ENCODE data around the gene EFCAB12. TPM values are rescaled to one million over a fixed set of nuclear protein-coding genes. Genes with fewer than 3 reads are reported as not detected.

EFCAB12 gene
- total RNA-seq, 1 experiment from 2014 or later, result under 0.01 TPM

DNA sequence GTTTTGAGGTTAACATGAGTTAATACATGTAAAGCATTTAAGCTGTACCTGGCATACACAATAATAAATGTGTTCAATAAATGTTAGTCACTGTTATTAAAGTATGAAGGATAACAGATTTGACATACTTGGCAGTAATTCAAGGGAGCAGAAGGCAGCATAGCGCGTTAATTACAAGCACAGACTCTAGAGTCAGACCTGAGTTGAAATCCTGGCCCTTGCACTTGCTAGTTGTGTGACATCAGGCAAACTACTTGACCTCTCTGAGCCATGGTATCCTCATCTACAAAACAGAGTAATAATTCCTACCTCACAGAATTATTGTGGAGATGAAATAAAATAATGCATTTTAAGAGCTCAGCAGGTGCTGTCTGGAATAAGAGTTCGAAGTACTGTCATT is 17.0 kb upstream of the EFCAB12 start:
- DNase-seq (ENCODE audit: low spot score), result no peak

DNA sequence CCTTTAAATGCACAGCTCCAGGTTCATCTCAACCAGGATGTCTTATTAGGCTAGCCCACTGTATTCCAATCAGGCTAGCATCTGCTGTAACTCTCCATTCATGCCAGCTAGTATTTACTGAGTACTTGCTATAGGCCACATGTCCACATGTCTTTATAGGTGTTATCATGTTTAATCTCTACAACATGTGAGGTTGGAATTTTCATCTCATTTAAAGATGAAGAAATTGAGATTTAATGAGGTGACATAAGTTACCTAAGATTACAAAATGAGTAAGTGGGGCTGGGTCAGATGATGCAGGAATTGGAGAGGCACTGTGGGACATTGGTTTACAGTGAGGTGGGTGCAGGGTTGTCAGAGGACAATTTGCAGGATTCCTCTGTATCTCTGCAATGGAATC is 14.5 kb upstream of the EFCAB12 start:
- no peak for DNase-seq (ENCODE audit: low spot score)

DNA sequence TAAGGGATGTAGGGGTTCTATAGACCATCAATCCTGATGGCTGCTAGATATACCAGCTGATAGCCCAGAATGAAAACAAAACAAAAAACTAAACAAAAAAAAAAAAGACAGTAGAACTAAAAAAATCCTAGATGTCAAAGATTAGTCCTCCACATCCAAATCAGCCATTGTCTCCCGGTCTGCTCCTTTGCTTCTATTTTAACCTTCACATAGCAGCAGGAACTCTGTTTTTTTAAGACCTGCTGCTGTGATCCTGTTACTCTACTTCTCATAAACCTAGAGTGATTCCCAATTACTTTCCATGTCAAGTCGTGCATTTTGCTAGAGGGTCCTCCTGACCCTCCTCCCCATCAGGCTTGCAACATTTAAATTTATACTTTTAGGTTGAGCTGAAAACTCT is 14.1 kb upstream of the EFCAB12 start:
- no peak for DNase-seq (ENCODE audit: low spot score)

GRCh38 chr3:129441782-129442181 is 13.3 kb upstream of the EFCAB12 start:
- DNase-seq (ENCODE audit: low spot score), result peak; percentile 15

GRCh38 chr3:129441215-129441614 is 12.8 kb upstream of the EFCAB12 start:
- DNase-seq (ENCODE audit: low spot score), result no peak

GRCh38 chr3:129440618-129441190 is 12.3 kb upstream of the EFCAB12 start:
- peak; percentile 52 for DNase-seq (ENCODE audit: low spot score)

GRCh38 chr3:129439817-129440617 is 11.6 kb upstream of the EFCAB12 start, which contains the start of the genes IFT122 and MBD4:
IFT122 (plus strand) TSS chr3:129440224; CDS start chr3:129440331, 107 bp downstream.
MBD4 (minus strand) TSS chr3:129439948; CDS start chr3:129439833, 115 bp downstream.
- DNase-seq (ENCODE audit: low spot score), result peak; percentile 100

- DNase-seq (ENCODE audit: low spot score), result peak; percentile 61
Observed at GRCh38 chr3:129439226-129439816, 10.9 kb upstream of the EFCAB12 start.

GRCh38 chr3:129435367-129435766 is 6.9 kb upstream of the EFCAB12 start:
- no peak for DNase-seq (ENCODE audit: low spot score)

GRCh38 chr3:129434140-129434539 is 5.7 kb upstream of the EFCAB12 start:
- DNase-seq (ENCODE audit: low spot score), result no peak

DNA sequence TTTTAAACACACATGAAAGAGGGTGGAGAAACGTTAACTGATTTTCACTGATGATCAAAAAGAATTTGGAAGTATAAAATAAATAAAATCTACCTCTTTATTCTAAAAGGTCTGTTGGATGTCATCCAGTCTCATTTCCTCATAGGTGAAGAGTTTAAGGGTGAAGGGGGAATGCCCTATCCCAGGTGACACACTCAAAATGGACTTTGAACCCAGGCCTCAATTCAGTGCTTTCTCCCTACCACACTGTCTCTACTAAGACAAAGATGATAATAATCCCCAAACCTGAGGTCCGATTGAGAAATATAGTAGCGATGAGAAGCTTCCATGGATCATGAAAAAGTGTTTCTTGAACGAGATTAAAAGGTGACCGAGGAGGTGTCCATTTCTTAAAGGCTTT is 5.1 kb upstream of the EFCAB12 start:
- no peak for DNase-seq (ENCODE audit: low spot score)

DNA sequence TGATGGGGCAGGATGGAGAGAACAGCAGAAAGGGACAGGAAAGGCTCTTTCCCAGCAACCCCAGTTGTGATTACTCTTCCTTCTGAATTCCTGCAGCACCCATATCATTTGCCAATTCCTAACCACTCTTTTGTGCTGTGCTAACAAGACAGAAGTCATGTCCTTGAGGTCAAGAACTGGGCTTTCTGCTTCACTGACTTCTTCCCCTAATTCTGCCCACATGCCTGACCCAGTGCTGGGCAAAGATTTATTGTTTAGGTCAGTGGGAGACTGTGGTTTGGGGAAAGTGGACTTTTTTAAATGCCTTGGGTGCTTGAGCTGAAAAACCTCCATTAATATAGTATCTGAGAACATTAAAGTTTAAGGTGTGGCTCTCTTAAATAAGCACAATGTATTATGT is 4.2 kb upstream of the EFCAB12 start:
- no peak for DNase-seq (ENCODE audit: low spot score)

DNA sequence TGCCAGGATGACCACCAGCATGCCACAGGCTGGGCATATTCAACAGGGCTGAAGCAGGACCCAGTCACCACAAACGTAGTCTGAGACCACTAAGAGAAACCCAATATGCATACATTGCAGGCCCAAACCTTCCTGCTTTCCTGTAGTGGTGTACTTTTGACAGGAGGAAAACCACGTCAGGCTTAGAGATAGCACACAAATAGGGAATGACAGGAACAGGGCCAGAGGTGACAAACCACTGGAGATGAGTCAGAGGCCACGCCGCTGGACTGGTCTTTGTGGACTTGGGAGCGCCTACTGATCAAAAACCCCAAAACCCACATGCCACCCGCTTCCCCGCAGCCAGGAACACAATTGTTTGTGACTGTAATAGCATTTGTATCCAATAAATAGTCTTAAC is 3.6 kb upstream of the EFCAB12 start:
- no peak for DNase-seq (ENCODE audit: low spot score)

GRCh38 chr3:129429602-129430001 is 1.2 kb upstream of the EFCAB12 start:
- DNase-seq (ENCODE audit: low spot score), result no peak

DNA sequence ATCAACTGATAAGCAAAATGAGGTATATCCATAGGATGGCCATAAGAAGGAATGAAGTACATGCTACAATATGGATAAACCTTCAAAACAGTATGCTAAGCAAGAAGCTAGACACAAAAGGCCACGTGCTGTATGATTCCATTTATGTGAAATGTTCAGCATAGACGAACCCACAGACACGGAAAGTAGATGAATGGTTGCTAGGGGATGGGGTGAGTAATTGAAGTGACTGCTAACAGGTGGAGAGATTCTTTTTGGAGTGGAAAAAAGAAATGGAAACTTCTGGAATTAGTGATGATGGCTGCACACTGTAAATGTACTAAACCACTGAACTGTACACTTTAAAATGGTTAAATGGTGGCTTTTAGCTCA is 630 bp upstream of the EFCAB12 start:
- DNase-seq (ENCODE audit: low spot score), result no peak

DNA sequence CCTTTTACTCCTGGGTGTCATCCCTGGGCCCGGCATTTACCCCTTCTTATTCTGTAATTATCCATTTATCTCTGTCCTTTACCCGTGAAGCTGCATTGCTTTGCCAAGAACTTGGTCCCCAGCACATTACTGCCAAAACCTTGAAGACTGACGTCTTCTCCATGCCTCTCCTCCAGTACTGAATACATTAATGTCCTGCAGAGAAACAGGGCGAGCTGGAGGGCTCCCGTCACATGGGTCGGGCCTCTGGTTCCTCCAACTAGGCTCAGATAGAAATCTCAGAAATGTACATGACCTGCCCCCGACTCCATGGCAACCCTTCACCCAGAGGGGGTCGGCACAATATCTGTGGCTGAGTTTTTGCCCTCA is 445 bp downstream of the EFCAB12 start:
- DNase-seq (ENCODE audit: low spot score), result no peak

DNA sequence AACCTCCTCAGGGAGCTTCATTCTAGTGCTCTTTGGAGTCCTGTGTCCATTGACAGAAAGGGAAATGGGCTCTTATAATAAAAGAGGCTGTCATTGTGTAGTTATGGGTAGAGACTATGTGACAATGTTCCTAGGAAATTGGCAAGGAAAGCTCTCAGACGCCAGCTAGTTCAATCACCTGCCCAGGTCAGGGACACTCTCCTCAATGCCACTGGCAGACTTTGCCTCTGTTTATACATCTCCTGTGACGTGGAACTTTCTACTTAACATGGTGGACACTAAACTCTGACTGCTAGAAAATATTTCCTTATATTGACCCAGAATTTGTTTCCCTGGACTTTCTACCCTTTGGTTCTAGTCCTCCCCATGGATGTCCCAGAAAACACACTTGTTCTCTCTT is 2.8 kb downstream of the EFCAB12 start:
- no peak for DNase-seq (ENCODE audit: low spot score)

- no peak for DNase-seq (ENCODE audit: low spot score)
Observed at GRCh38 chr3:129425213-129425612, 3.2 kb downstream of the EFCAB12 start.

- DNase-seq (ENCODE audit: low spot score), result no peak
Observed at GRCh38 chr3:129424185-129424841, 4.1 kb downstream of the EFCAB12 start.

DNA sequence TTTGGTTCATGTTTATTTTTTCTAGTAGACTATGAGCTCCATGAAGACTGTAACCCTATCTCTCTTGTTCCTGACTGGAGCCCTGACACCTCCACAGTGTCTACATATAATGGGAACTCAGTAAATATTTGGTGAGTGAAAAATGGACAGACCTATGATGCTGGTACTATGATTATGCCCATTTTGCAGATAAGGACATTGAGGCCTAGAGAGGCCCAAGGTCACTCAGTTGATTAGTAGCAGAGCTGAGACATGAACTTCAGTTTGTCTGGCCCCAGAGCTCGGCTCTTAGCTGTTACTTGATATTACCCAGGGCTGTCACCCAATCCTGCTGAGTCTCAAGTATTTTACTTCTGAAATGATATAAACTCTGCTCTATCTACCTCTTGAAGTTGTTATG is 5.5 kb downstream of the EFCAB12 start:
- DNase-seq (ENCODE audit: low spot score), result no peak

- peak; percentile 35 for DNase-seq (ENCODE audit: low spot score)
Observed at GRCh38 chr3:129421988-129422745, 6.3 kb downstream of the EFCAB12 start.
